ENCODE data around the gene POLR3B.

POLR3B gene

GRCh38 chr12:106423291-106423690 is 65.7 kb downstream of the POLR3B start:
- in situ Hi-C loops (cut with MboI; ENCODE audit: low pct_unique_long_range_greater_than_20kb, low sequenced_read_pairs, unreplicated experiment) = no loop called here
- DNase-seq (ENCODE audit: low spot score) = no peak
- no peak for TF ChIP-seq CTCF (IDR thresholded peaks at IDR 0.05; ENCODE audit: extremely low read depth, insufficient read depth, missing control alignments)

DNA sequence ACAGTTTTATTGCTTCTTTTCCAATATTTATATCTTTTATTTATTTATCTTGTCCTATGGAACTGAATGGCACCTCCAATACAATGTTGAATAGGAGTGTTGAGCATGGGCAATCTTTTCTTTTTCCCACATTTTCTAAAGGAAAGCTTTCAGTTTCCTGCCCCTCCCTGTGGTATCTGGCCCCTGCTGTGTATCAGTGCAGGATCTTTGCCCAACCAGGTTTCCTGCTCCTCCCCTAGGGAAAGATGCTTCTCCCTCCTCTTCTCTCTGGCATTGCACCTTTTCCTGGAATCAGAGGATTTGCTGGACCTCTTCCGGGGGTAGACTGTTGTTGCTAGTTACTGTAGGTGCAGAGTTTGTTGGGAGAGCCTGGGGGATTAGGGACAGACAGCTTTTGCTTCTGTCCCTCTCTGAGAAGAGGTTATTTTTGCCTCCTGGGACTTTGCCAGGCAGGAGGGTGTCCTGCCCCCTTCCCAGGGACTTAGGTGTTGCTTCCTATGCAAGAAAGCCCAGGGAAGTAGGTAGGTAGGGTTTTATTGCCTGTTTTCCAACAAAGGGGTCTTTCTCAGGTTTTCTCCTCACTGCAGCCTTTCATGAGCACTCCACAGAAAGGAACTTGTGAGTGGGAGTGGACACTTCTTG is 67.6 kb downstream of the POLR3B start:
- TF ChIP-seq CTCF (IDR thresholded peaks at IDR 0.05; ENCODE audit: extremely low read depth, insufficient read depth, missing control alignments) = no peak
- in situ Hi-C loops (cut with MboI; ENCODE audit: low pct_unique_long_range_greater_than_20kb, low sequenced_read_pairs, unreplicated experiment) = no loop called here
- DNase-seq (ENCODE audit: low spot score) = no peak

GRCh38 chr12:106427917-106428316 is 70.4 kb downstream of the POLR3B start:
- no peak for DNase-seq (ENCODE audit: low spot score)
- no peak for TF ChIP-seq CTCF (IDR thresholded peaks at IDR 0.05; ENCODE audit: extremely low read depth, insufficient read depth, missing control alignments)
- in situ Hi-C loops (cut with MboI; ENCODE audit: low pct_unique_long_range_greater_than_20kb, low sequenced_read_pairs, unreplicated experiment) = no loop called here

- no peak for TF ChIP-seq CTCF (IDR thresholded peaks at IDR 0.05; ENCODE audit: extremely low read depth, insufficient read depth, missing control alignments)
- DNase-seq (ENCODE audit: low spot score) = no peak
- in situ Hi-C loops (cut with MboI; ENCODE audit: low pct_unique_long_range_greater_than_20kb, low sequenced_read_pairs, unreplicated experiment) = no loop called here
These were observed 70.8 kb downstream of the POLR3B start for GRCh38 chr12:106428384-106428783.

DNA sequence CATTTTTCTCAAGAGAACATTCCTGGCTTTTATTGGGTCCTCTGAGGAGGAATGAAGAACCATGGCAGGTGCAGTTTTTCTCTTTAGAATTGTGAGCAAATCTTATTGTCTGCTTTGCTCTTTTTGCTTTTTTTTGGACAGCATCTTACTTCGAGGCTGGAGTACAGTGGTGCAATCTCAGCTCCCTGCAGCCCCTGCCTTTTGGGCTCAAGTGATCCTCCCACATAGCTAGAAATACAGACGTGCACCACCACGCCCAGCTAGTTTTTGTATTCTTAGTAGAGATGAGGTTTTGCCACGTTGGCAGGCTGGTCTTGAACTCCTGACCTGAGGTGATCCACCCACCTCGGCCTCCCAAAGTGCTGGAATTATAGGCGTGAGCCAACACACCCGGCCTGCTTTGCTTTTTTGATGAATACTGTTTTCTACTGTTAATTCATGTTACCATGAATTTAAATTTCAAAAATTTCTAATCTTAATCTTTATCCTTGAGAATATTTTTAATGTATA is 71.5 kb downstream of the POLR3B start:
- in situ Hi-C loops (cut with MboI; ENCODE audit: low pct_unique_long_range_greater_than_20kb, low sequenced_read_pairs, unreplicated experiment) = no loop called here
- DNase-seq (ENCODE audit: low spot score) = no peak
- TF ChIP-seq CTCF (IDR thresholded peaks at IDR 0.05; ENCODE audit: extremely low read depth, insufficient read depth, missing control alignments) = no peak

DNA sequence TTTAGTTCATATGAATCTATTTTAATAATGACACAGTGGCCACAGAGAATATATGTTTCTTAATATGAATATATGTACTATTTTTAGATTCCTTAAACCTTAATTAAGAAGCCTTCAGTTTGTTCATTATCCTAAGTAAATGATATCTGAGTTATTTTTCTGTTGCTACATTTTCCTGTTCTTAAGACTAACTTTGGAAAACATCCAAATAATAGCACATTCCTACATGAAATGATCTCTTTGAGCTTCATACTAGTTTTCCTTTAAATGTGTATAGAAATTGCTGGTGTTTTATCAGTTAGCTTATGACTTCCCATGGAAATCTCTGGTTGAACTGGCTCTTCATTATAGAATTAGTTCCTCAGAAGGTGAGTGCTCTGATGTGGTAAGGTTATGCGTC is 72.1 kb downstream of the POLR3B start:
- DNase-seq (ENCODE audit: low spot score) = no peak
- no peak for TF ChIP-seq CTCF (IDR thresholded peaks at IDR 0.05; ENCODE audit: extremely low read depth, insufficient read depth, missing control alignments)
- in situ Hi-C loops (cut with MboI; ENCODE audit: low pct_unique_long_range_greater_than_20kb, low sequenced_read_pairs, unreplicated experiment) = no loop called here

All from GM13977 (cell line).